Lower leg skin (tissue), 3 donors: Measurements from ENCODE around the gene ZSCAN20.

Source experiments
- CTCF ChIP-seq, 3 donors: fragments of 450-650 bp; IDR thresholded peaks; one replicate each; pipeline ENCODE4 v1.5.1; 2016; ENCODE audit warnings: antibody characterized with exemption in 3 of 3, mild to moderate bottlenecking in 3 of 3, moderate library complexity in 2 of 3
- POLR2A ChIP-seq, 2 donors: fragments of 450-650 bp; IDR thresholded peaks; one replicate each; pipeline ENCODE4 v1.6.1; 2016 to 2017; ENCODE audit warnings: antibody characterized with exemption in 2 of 2, mild to moderate bottlenecking in 1 of 2, moderate library complexity in 1 of 2

GRCh38 chr1:33424205-33424604 is 48.2 kb upstream of the ZSCAN20 start:
- TF ChIP-seq POLR2A (IDR thresholded peaks at IDR 0.05) (no peak), CTCF (IDR thresholded peaks at IDR 0.05) (no peak)
